Activated CD4-positive, alpha-beta memory T cell treated with anti-CD3 and anti-CD28 coated beads for 36 hours (primary cell): Measurements from ENCODE around the gene AGBL2. TPM values are rescaled to one million over a fixed set of nuclear protein-coding genes. Genes with fewer than 3 reads are reported as not detected.
"Not testable (repeated sequence)": the region's sequence is repeated elsewhere in the genome, so short reads cannot be mapped to it uniquely, and the experiment has no call there.

ENCODE experiments used
- CTCF ChIA-PET: fragments of 350-600 bp; sonication (Branson Sonifier 250); formaldehyde crosslinking; loops from one replicate; lab custom pipeline; 2021; ENCODE audit warnings: antibody characterized with exemption, inconsistent platforms; lab: Charles Lee
- POLR2A ChIA-PET: fragments of 350-600 bp; sonication (Branson Sonifier 250); formaldehyde crosslinking; loops from one replicate; lab custom pipeline; 2021; ENCODE audit warnings: antibody characterized with exemption; lab: Charles Lee
- DNase-seq: peaks from one replicate; pipeline ENCODE4 v3.0.0-alpha.2; 2020
- H3K27ac Mint-ChIP-seq: one replicate; pipeline ENCODE4 v1.8.0; 2021; ENCODE audit warnings: mixed read lengths
- H3K27me3 Mint-ChIP-seq: one replicate; pipeline ENCODE4 v1.8.0; 2021; ENCODE audit warnings: mixed read lengths
- H3K36me3 Mint-ChIP-seq: one replicate; pipeline ENCODE4 v1.8.0; 2021; ENCODE audit warnings: mixed read lengths
- H3K4me1 Mint-ChIP-seq: one replicate; pipeline ENCODE4 v1.8.0; 2021; ENCODE audit warnings: low read depth, mixed read lengths
- H3K4me3 Mint-ChIP-seq: one replicate; pipeline ENCODE4 v1.8.0; 2021; ENCODE audit warnings: mild to moderate bottlenecking, mixed read lengths
- H3K9me3 Mint-ChIP-seq: one replicate; pipeline ENCODE4 v1.8.0; 2021; ENCODE audit warnings: mixed read lengths
- intact Hi-C: fragments of 100-400 bp; cut with micrococcal nuclease; formaldehyde crosslinking; loops from one replicate; pipeline ENCODE4 v1.15.1; 2023
- total RNA-seq, 2 experiments: library from RNA; stranded (reverse); gene quantifications; one replicate each; pipeline ENCODE4 v1.2.3, GENCODE V29; 2021

Gene AGBL2
- total RNA-seq, 2 experiments from 2014 or later, result 4.2 to 5.0 TPM

DNA sequence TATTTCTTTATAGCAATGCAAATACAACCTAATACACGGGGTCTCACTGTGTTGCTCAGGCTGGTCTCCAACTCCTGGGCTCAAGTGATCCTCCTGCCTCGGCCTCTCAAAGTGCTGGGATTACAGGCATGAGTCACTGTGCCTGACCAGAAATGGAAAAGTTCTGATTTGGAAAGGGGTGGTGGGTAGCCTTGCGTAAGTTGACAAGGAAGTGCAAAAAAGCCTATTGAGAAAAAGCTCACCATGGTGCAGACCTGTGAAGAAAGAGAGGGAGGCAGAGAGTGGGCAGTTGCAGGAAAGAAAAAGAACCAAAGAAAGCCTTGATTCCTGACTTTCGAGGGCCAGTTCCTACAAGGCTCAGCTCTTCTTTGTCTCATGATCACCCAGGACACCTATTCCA is 27.1 kb downstream of the AGBL2 start:
- intact Hi-C loops, result no loop called here
- Mint-ChIP-seq H3K27ac (no peak overlapping the region), H3K9me3 (no peaks in the 10 kb centered on the region), H3K36me3 (no peaks in the 10 kb centered on the region), H3K4me1 (no peaks in the 10 kb centered on the region), H3K27me3 (no peaks in the 10 kb centered on the region), H3K4me3 (no peak overlapping the region)
- no peak for DNase-seq
- ChIA-PET POLR2A (no interaction called here), CTCF (no interaction called here)

DNA sequence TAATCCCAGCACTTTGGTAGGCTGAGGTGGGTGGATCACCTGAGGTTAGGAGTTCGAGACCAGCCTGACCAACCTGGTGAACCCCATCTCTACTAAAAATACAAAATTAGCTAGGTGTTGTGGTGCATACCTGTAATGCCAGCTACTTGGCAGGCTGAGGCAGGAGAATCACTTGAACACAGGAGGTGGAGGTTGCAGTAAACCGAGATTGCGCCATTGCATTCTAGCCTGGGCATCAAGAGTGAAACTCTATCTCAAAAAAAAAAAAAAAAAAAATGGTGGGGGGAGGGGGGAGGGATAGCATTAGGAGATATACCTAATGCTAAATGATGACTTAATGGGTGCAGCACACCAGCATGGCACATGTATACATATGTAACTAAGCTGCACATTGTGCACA is 28.5 kb downstream of the AGBL2 start:
- POLR2A ChIA-PET, result interaction anchor here (0.6 kb wide), 1 partner anchor 398 kb away, joined by 3 read pairs; no protein-coding TSS in a partner anchor
- H3K27ac Mint-ChIP-seq, H3K4me3 Mint-ChIP-seq, H3K27me3 Mint-ChIP-seq, CTCF ChIA-PET, H3K36me3 Mint-ChIP-seq, H3K9me3 Mint-ChIP-seq, intact Hi-C loops, DNase-seq, H3K4me1 Mint-ChIP-seq: not testable (repeated sequence)

DNA sequence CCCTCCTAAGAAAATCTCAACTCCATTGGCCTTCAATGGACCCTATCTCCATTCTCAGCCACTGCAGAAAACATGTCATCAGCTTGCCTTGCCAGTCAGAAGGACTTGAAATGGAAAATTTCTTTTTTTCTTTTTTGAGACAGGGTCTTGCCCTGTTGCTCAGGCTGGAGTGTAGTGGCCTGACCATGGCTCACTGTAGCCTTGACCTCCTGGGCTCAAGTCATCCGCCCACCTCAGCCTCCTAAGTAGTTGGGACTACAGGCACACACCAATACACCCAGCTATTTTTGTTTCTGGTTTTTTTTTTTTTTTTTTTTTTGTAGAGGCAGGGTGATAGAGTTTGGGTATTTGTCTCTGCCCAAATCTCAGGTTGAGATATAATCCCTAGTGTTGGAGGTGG is 29.0 kb downstream of the AGBL2 start:
- Mint-ChIP-seq H3K4me3 (no peak overlapping the region), H3K27ac (no peak overlapping the region), H3K27me3 (no peaks in the 10 kb centered on the region), H3K4me1 (no peaks in the 10 kb centered on the region), H3K36me3 (no peaks in the 10 kb centered on the region), H3K9me3 (no peaks in the 10 kb centered on the region)
- ChIA-PET CTCF (no interaction called here), POLR2A (interaction anchor here (0.6 kb wide), 2 partner anchors 398 to 526 kb away, joined by 3 to 4 read pairs; no protein-coding TSS in a partner anchor)
- DNase-seq, result no peak
- intact Hi-C loops, result no loop called here

DNA sequence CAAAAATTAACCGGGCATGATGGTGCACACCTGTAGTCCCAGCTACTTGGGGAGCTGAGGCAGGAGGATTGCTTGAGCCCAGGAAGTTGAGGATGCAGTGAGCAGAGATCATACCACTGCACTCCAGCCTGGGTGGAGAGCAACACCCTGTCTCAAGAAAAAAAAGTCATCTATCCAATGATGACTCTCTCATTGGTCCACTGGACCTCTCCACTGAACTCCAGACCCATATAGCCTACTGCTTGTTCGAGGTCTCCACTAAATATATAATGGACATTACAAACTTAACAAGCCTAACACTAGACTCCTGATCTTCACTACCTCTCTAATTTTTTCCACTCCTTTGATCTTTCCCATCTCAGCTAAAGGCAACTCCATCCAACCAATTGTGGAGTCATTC is 39.3 kb downstream of the AGBL2 start:
- Mint-ChIP-seq H3K27ac (no peak overlapping the region), H3K4me1 (no peaks in the 10 kb centered on the region), H3K4me3 (no peak overlapping the region), H3K36me3 (no peaks in the 10 kb centered on the region), H3K9me3 (no peaks in the 10 kb centered on the region), H3K27me3 (no peaks in the 10 kb centered on the region)
- POLR2A ChIA-PET, result no interaction called here
- no peak for DNase-seq
- intact Hi-C loops, result no loop called here
- CTCF ChIA-PET, result interaction anchor here (0.6 kb wide), 1 partner anchor 193 kb away, joined by 5 read pairs; no protein-coding TSS in a partner anchor

DNA sequence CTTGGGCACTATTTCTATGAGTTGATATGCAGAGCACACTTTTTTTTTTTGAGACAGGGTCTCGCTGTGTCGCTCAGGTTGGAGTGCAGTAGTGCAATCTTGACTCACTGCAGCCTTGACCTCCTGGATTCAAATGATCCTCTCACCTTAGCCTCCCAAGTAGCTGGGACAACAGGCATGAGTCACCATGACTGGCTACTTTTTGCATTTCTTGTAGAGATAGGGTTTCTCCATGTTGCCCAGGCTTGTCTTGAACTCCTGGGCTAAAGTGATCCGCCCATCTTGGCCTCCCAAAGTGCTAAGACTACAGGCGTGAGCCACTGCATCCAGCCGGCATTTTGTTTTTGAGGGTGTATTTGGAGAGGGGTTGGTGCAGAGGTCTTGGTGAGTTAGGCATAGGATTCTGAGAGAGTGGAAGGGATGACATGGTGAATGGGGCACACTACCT is 42.9 kb downstream of the AGBL2 start:
- no peak for DNase-seq
- Mint-ChIP-seq H3K27ac (no peak overlapping the region), H3K9me3 (no peaks in the 10 kb centered on the region), H3K4me3 (no peak overlapping the region), H3K4me1 (peaks cover 5% of the 10 kb centered on the region), H3K27me3 (no peaks in the 10 kb centered on the region), H3K36me3 (no peaks in the 10 kb centered on the region)
- CTCF ChIA-PET, result no interaction called here
- POLR2A ChIA-PET, result no interaction called here
- intact Hi-C loops, result no loop called here

DNA sequence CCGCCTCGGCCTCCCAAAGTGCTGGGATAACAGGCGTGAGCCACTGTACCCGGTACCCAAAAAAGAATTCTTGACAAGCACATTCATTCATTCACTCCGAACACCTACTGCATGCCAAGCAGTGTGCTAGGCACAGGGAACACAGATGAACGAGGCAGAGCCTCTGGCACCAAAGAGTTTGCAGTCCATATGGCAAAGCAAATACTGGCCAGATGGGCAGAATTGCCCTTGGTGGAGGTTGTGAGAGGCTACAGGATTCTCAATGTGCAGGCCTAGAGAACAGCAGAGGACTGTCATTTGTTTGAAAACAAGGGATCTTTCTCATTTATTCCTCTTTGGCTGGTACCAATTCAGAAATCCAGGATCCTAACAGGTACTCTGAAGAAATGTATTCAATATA is 45.3 kb downstream of the AGBL2 start:
- DNase-seq, result no peak
- CTCF ChIA-PET, result no interaction called here
- H3K9me3 Mint-ChIP-seq, result no peaks in the 10 kb centered on the region
- peaks cover 10% of the 10 kb centered on the region for H3K4me1 Mint-ChIP-seq
- H3K27me3 Mint-ChIP-seq, result no peaks in the 10 kb centered on the region
- POLR2A ChIA-PET, result no interaction called here
- H3K36me3 Mint-ChIP-seq, result no peaks in the 10 kb centered on the region
- intact Hi-C loops, result loop anchor here (10.0 kb wide), 1 partner anchor 435 kb away; no protein-coding TSS in a partner anchor
- no peak overlapping the region for H3K4me3 Mint-ChIP-seq
- no peak overlapping the region for H3K27ac Mint-ChIP-seq

DNA sequence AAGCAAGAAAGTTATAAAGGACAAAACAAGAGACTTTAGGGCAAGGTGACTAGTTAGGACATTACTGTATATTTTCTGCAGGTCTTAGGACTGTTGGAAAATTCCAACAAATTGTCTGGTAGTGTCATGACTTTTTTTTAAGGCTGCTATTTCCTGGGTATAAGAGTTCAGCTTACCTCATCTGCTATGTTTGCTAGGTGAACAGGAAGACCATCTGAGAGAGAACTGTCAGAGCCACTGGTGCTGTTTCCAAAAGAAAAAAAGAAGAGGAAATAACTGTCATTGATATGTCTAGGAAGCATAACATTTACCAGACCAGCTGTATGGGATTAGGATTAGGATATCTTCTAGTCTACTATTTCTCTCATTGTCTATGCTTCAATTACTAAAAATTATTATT is 46.5 kb downstream of the AGBL2 start:
- POLR2A ChIA-PET, result no interaction called here
- H3K27ac Mint-ChIP-seq, result no peak overlapping the region
- CTCF ChIA-PET, result no interaction called here
- H3K27me3 Mint-ChIP-seq, result no peaks in the 10 kb centered on the region
- no peaks in the 10 kb centered on the region for H3K9me3 Mint-ChIP-seq
- no peak overlapping the region for H3K4me3 Mint-ChIP-seq
- H3K36me3 Mint-ChIP-seq, result no peaks in the 10 kb centered on the region
- intact Hi-C loops, result loop anchor here (10.0 kb wide), 1 partner anchor 436 kb away; no protein-coding TSS in a partner anchor
- DNase-seq, result no peak
- H3K4me1 Mint-ChIP-seq, result peaks cover 12% of the 10 kb centered on the region

DNA sequence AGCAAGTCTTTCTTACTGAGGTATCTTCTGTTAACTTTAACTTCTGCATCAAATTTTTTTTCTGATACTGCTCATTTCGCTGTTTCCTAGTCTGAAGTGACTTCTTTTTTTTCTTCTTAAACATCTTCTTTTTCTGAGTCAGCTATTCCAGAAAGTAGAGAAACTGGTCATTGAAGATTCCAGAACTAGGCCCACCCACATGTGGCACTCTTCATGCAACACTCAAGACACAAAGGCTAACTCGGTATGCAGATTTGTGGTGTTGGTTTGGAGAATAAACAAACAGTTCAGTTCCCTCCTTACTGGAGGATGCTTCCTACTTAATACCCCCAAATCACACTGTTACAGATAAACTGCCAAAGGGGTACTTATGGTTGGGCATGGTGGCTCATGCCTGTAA is 47.6 kb downstream of the AGBL2 start:
- CTCF ChIA-PET, result no interaction called here
- Mint-ChIP-seq H3K9me3 (no peaks in the 10 kb centered on the region), H3K36me3 (no peaks in the 10 kb centered on the region), H3K27ac (peak overlapping the region; percentile 18), H3K4me1 (peaks cover 18% of the 10 kb centered on the region), H3K27me3 (no peaks in the 10 kb centered on the region), H3K4me3 (no peak overlapping the region)
- no peak for DNase-seq
- intact Hi-C loops, result loop anchor here (10.0 kb wide), 1 partner anchor 437 kb away; no protein-coding TSS in a partner anchor
- POLR2A ChIA-PET, result no interaction called here

DNA sequence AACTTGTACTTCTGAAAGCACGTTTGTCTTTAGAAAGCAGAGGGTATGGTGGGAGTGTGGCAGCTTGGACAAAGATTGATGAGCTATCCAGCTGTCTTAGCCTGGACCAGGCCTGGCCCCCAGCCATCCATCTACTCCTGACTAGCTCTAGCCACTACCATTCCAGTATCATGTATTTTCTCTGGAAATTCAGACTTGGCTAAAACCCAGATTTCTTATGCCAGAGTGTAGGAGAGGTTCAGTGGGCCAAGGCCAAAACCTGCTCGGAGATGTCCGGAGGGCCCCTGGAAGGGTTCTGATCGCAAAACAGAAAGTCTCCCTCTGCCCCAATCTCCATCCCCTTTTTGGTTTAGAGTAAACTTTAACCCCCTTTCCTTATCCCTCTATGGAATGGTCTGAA is 48.0 kb downstream of the AGBL2 start:
- Mint-ChIP-seq H3K27me3 (no peaks in the 10 kb centered on the region), H3K9me3 (no peaks in the 10 kb centered on the region), H3K27ac (no peak overlapping the region), H3K4me1 (peaks cover 18% of the 10 kb centered on the region), H3K4me3 (no peak overlapping the region), H3K36me3 (no peaks in the 10 kb centered on the region)
- POLR2A ChIA-PET, result no interaction called here
- CTCF ChIA-PET, result no interaction called here
- intact Hi-C loops, result loop anchor here (10.0 kb wide), 1 partner anchor 438 kb away; no protein-coding TSS in a partner anchor
- DNase-seq, result no peak

DNA sequence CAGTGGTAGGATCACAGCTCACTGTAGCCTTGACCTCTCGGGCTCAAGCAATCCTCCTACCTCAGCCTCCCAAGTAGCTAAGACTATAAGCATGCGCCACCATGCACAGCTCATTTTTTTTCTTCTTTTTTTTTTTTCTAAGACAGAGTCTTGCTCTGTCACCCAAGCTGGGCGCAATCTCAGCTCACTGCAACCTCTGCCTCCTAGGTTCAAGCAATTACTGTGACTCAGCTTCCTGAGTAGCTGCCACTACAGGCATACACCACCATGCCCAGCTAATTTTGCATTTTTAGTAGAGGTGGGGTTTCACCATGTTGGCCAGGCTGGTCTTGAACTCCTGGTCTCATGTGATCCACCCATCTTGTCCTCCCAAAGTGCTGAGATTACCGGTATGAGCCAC is 50.2 kb downstream of the AGBL2 start:
- H3K27me3 Mint-ChIP-seq, H3K27ac Mint-ChIP-seq, H3K9me3 Mint-ChIP-seq, H3K36me3 Mint-ChIP-seq, H3K4me3 Mint-ChIP-seq: not testable (repeated sequence)
- ChIA-PET POLR2A (interaction anchor here (0.6 kb wide), 1 partner anchor 123 kb away, joined by 3 read pairs; no protein-coding TSS in a partner anchor), CTCF (interaction anchor here (0.9 kb wide), 1 partner anchor 291 kb away, joined by 3 read pairs; no protein-coding TSS in a partner anchor)
- peak; percentile 61 for DNase-seq
- peaks cover 18% of the 10 kb centered on the region for H3K4me1 Mint-ChIP-seq
- intact Hi-C loops, result loop anchor here (10.0 kb wide), 1 partner anchor 440 kb away; no protein-coding TSS in a partner anchor

DNA sequence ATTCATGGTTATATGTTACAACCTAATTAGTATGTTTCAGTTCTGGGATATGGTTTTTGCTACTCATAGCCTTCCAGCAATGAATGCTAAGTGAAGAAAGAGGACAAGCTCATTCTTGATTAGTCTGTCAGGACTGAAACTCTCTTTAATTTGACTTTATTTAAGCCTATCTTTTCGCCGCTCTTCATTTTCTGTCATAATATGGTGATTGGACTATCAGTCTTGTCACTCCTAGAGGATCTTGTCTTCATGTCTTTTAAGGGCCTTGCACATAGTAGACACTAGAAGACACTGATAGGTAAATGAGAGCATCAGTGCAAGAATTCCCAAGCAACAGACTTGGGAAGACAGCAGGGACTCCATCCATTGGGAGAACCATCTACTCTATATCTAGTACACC is 53.9 kb downstream of the AGBL2 start:
- CTCF ChIA-PET, result no interaction called here
- Mint-ChIP-seq H3K9me3 (no peaks in the 10 kb centered on the region), H3K4me3 (no peak overlapping the region), H3K27me3 (peaks cover 3% of the 10 kb centered on the region), H3K4me1 (peaks cover 11% of the 10 kb centered on the region), H3K27ac (no peak overlapping the region), H3K36me3 (no peaks in the 10 kb centered on the region)
- intact Hi-C loops, result loop anchor here (10.0 kb wide), 1 partner anchor 444 kb away; no protein-coding TSS in a partner anchor
- POLR2A ChIA-PET, result no interaction called here
- DNase-seq, result no peak

DNA sequence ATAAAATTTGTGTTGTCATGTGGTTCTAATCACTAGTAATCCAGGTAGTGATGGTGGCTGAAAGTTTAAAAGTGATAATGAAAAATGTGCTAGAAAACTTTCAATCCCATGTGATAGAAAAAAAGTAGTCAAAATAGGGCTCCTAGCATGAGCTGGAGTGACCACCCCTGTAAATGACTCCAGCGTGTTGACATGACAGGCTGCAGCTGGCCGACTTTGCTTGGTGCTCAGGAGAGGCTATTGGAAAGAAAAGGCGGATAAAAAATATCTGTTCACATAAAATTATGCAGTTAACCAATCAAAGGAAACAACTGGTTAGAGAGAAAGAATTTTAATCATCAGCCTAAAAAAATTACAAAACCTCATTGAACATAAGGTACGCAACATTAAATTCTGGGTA is 55.9 kb downstream of the AGBL2 start:
- Mint-ChIP-seq H3K4me3 (no peak overlapping the region), H3K27me3 (peaks cover 3% of the 10 kb centered on the region), H3K27ac (no peak overlapping the region), H3K9me3 (no peaks in the 10 kb centered on the region), H3K4me1 (peaks cover 7% of the 10 kb centered on the region), H3K36me3 (no peaks in the 10 kb centered on the region)
- CTCF ChIA-PET, result no interaction called here
- intact Hi-C loops, result no loop called here
- POLR2A ChIA-PET, result no interaction called here
- DNase-seq, result no peak

DNA sequence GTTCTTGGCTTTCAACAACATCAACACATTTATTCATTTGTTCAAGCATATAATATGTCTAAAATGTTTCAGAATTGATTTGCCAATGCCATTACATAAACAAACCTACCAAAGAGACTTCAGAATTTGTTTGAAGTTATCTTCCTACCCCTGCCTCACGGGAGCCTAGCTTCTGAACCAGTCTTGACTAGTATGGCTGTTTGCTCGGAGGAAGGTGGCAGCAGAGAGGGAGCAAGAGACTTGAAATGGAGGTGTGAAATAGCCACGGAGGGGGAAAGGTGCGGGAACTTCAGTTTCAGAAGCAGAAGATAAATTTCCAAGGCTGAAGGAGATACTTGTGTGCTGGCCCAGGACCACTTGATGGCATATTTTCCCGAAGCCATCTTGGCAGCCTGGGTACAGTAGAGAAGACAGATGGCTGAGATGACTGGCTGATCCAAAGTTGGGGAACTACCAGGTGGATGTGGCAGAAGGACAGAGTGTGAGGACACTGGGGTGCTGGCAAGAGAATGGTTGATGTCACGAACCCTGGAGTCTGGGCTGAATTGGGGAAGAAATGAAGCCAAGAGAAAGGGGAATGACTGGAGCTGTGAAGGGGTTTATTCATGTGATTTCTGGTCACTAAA is 58.8 kb downstream of the AGBL2 start:
- CTCF ChIA-PET, result no interaction called here
- H3K4me1 Mint-ChIP-seq, result no peaks in the 10 kb centered on the region
- H3K9me3 Mint-ChIP-seq, result peaks cover 6% of the 10 kb centered on the region
- H3K4me3 Mint-ChIP-seq, result no peak overlapping the region
- POLR2A ChIA-PET, result interaction anchor here (0.6 kb wide), 1 partner anchor 776 kb away, joined by 4 read pairs; no protein-coding TSS in a partner anchor
- DNase-seq, result no peak
- no peak overlapping the region for H3K27ac Mint-ChIP-seq
- peaks cover 3% of the 10 kb centered on the region for H3K27me3 Mint-ChIP-seq
- no peaks in the 10 kb centered on the region for H3K36me3 Mint-ChIP-seq
- intact Hi-C loops, result no loop called here
